HG03439 (cell line): ENCODE data around the gene HSF4.
"Not testable (repeated sequence)": the region's sequence is repeated elsewhere in the genome, so short reads cannot be mapped to it uniquely, and the experiment has no call there.

ENCODE experiments used
- ATAC-seq: cut with Tn5 transposase; IDR thresholded peaks from one replicate; pipeline ENCODE4 v1.9.1; 2021; ENCODE audit warnings: mild to moderate bottlenecking, moderate library complexity; ENCODE audit not compliant: unreplicated experiment

The HSF4 gene, protein sequence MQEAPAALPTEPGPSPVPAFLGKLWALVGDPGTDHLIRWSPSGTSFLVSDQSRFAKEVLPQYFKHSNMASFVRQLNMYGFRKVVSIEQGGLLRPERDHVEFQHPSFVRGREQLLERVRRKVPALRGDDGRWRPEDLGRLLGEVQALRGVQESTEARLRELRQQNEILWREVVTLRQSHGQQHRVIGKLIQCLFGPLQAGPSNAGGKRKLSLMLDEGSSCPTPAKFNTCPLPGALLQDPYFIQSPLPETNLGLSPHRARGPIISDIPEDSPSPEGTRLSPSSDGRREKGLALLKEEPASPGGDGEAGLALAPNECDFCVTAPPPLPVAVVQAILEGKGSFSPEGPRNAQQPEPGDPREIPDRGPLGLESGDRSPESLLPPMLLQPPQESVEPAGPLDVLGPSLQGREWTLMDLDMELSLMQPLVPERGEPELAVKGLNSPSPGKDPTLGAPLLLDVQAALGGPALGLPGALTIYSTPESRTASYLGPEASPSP

GRCh38 chr16:67164599-67165061, at the start of gene HSF4:
HSF4 (plus strand) TSS chr16:67164745; CDS start chr16:67164812, 67 bp downstream.
- ATAC-seq = no peak

GRCh38 chr16:67114793-67115192, 49.8 kb upstream of the HSF4 start:
- ATAC-seq = no peak

GRCh38 chr16:67115639-67116038, 48.9 kb upstream of the HSF4 start:
- no peak for ATAC-seq

- no peak for ATAC-seq
These were observed 47.9 kb upstream of the HSF4 start for GRCh38 chr16:67116388-67117311.

GRCh38 chr16:67117716-67118115, 46.8 kb upstream of the HSF4 start:
- ATAC-seq = no peak

DNA sequence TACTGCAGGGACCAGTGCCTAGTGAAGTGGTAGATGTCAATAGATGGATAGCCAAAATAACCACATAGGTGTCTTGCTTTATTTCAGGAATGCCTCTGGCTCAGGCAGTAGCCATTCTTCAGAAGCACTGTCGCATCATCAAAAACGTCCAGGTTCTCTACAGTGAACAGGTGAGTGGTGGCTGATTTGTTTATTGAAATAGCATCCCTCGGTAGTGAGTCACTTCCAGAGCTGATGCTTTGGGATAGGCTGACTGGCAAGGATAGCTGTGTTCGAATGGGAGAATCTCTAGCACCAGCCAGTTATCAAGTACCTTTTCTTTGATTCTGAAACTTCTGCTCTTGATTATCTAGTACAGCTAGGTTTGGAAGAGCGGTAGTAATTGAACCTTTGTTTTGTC, 44.5 kb upstream of the HSF4 start:
- no peak for ATAC-seq

- not testable (repeated sequence) for ATAC-seq
These were observed 41.7 kb upstream of the HSF4 start for GRCh38 chr16:67122799-67123198.

GRCh38 chr16:67128417-67128816, 36.1 kb upstream of the HSF4 start:
- no peak for ATAC-seq

DNA sequence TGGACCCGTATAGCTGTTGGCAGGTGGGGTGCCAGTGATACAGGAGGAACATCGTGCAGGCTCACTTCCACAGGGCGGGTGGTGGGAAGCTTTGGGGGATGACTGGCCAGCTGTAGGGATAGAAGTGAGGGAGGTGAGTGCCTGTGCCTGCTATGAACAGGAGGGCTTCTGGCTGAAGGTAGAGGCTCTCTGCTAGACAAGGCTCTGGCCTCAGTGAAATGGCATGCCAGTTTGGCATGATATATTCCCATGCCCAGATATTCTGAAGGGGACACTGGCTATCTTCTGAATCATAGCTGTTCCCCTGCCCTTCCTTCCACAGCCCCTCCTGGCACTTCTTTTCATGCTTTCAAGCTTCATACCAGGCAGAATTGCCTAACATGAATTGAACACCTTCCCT, 35.7 kb upstream of the HSF4 start:
- no peak for ATAC-seq

- no peak for ATAC-seq
These were observed 35.1 kb upstream of the HSF4 start for GRCh38 chr16:67129422-67129821.

DNA sequence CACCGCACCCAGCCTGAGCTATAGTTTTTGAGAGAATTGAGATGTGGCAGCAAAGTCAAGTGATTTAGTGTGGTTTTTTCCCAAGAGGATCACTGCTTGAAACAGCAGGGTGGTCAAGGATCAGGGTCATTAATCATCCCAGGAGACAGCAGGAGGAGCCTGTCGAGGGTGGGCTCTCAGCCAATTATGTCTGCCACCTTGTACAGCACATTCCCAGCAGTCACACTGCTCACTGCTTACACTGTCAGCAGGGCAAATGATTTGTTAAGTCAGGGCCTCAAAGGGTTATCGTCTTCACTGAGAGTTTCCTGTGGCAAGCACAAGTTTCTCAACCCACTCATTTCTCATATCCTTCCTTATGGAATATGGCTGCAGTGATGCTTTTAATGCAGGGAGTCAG, 26.9 kb upstream of the HSF4 start:
- no peak for ATAC-seq

GRCh38 chr16:67141391-67141790, 23.2 kb upstream of the HSF4 start:
- no peak for ATAC-seq

GRCh38 chr16:67142342-67142741, 22.2 kb upstream of the HSF4 start:
- ATAC-seq = no peak

- no peak for ATAC-seq
These were observed 19.6 kb upstream of the HSF4 start for GRCh38 chr16:67144943-67145342.

- ATAC-seq = no peak
These were observed 18.8 kb upstream of the HSF4 start for GRCh38 chr16:67145746-67146145.

GRCh38 chr16:67146523-67147357, 17.8 kb upstream of the HSF4 start:
- ATAC-seq = no peak

DNA sequence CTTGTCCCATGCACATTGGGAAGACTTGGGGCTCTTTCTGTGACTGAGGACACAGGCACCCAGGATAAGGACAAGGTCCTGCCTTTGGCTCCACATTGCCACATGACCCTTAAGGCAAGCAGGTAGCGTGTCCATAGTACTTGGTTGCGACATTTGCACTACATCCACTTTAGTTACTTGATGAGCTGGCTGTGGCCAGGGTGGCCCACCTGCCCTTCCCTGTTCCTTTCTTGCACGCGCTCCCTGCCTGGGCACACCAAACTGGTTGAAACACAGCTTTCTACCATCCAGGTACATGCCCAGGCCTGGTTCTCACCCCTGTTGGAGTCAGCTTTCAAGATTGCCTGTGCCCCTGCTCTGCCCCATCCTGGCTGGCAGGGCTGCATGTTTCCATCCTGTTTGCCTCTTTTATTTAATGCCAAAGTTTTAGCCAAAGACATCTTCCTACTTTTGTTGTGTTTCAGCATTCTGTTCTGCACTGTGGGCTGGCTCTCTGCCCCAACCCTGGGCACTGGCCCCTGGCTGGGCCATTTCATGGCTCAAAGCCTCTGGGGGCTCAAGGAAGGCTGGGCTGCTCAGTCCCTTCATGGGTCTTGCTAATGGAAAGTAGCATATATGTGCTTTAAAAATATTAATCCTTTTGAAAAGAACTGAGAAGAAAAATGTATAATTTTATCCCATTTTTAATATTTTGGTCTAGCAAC, 17.0 kb upstream of the HSF4 start:
- no peak for ATAC-seq

GRCh38 chr16:67148221-67148620, 16.3 kb upstream of the HSF4 start:
- no peak for ATAC-seq

DNA sequence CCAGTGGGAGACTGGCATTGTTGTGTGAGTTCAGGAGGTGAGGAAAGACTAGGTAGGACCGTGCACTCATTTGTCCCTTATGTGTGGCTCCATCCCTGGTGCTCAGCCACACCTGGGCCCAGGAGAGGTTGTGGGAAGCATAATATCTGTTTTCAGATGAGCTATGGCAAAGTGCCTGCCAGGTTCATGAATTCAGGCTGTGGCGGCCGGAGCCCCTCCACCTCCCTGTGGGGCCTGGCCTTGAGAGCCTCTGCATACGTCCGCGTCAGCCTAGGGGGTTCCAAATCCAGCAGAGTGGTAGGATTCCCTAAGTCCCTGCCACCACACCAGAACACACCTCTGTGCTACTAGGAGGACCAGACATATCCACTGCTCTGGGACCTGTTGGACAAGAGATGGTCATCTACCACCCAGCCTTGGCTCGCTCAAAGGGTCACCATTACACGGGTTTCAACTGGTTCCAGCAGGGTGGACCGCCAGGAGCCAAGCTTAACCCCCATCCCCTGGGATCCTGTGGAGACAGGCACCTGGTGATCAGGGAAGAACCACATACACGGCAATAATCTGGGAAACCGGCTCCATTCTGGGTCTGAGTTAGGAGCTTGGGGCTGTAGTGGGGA, 15.8 kb upstream of the HSF4 start:
- ATAC-seq = no peak
